ENCODE data around the gene KIAA0753.
A peak's percentile ranks its signal among the peaks of the same experiment; 100 is the strongest.
"Not testable (repeated sequence)": the region's sequence is repeated elsewhere in the genome, so short reads cannot be mapped to it uniquely, and the experiment has no call there.

The KIAA0753 gene

DNA sequence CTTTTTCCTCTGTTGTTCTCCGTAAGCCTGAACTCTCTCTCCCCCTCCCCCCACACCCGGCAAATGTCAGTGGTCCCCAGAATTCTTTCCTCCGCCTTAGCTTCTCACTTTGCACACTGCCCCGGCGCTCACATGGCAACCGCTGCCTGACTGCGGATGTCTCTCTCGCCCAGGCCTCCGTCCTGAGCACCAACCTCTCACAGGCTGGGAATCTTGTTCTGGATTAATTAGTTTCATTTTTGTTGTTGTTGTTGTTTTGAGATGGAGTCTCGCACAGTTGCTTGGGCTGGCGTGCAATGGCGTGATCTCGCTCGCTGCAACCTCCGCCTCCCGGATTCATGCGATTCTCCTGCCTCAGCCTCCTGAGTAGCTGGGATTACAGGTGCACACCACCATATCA, 27.7 kb upstream of the KIAA0753 start:
- DNase-seq: no peak

DNA sequence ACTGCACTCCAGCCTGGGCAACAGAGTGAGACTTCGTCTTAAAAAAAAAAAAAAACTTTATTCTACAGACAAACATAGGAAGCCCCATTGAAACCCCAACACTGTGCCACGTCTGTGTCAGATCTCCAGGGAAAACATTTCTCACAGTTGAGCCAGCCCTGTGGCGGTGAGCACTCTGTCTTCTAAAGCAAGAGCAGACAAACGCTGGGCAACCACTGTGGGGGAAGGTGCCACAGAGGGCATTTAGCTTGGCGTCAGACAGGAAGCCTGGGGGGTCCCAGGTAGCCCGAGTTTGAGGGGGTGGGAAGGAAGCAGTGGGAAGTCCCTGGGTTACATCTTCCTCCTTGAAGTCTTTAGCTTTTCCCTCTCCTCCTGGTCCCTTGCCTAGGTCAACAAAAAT, 27.0 kb upstream of the KIAA0753 start:
- DNase-seq: no peak

- DNase-seq: no peak
These were observed 26.0 kb upstream of the KIAA0753 start for GRCh38 chr17:6666557-6666956.

- peak; percentile 23 for DNase-seq
These were observed 25.6 kb upstream of the KIAA0753 start for GRCh38 chr17:6666077-6666521.

DNA sequence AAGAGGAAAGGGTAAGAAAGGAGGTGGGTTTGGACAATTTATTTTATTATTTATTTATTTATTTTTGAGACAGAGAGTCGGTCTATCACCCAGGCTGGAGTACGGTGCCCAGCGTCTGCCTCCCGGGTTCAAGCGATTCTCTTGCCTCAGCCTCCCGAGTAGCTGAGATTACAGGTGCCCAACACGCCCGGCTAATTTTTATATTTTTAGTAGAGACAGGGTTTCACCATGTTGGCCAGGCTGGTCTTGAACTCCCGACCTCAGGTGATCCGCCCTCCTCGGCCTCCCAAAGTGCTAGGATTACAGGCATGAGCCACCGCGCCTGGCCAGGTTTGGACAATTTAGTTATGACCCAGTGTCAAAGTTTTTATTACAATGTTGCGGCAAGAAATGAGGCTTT, 22.7 kb upstream of the KIAA0753 start:
- DNase-seq: not testable (repeated sequence)

DNA sequence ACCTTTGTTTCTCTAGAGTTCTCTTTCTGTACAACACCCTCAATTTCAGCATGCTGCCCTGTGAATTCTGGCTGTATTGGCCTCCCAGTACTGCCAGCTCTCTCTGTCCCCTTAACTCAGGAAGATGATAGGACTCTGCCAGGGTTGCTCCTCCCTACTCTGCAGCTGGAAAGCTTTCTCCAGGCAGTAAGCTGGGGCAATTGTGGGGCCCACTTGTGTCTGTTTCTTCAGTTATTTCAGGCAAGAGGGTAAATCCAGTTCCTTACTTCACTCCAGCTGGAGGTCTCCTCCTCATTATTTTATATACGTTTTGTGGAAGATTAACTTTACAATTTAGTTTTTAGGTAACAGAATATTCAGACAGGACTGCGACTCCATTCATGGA, 20.9 kb upstream of the KIAA0753 start:
- DNase-seq: no peak

GRCh38 chr17:6660805-6661463, 20.4 kb upstream of the KIAA0753 start:
- no peak for DNase-seq

- no peak for DNase-seq
These were observed 19.6 kb upstream of the KIAA0753 start for GRCh38 chr17:6660101-6660500.

DNA sequence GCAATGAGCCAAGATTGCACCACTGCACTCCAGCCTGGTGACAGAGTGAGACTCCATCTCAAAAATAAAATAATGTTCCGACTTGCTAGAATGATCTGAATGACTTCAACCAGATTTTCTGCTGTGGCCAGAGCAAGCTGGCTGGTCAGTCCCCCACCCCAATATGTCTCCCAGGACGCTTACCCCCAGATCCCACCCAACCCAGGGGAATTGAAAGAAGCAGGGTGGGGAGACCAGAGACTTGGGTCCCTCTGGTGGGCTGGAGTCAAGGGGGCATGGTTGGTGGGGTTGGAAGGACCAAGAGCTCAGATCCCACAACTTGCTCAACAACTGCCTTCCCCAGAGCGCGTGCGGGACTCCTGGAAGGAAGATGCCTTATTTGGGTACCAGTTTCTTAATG, 17.9 kb upstream of the KIAA0753 start:
- not testable (repeated sequence) for DNase-seq

DNA sequence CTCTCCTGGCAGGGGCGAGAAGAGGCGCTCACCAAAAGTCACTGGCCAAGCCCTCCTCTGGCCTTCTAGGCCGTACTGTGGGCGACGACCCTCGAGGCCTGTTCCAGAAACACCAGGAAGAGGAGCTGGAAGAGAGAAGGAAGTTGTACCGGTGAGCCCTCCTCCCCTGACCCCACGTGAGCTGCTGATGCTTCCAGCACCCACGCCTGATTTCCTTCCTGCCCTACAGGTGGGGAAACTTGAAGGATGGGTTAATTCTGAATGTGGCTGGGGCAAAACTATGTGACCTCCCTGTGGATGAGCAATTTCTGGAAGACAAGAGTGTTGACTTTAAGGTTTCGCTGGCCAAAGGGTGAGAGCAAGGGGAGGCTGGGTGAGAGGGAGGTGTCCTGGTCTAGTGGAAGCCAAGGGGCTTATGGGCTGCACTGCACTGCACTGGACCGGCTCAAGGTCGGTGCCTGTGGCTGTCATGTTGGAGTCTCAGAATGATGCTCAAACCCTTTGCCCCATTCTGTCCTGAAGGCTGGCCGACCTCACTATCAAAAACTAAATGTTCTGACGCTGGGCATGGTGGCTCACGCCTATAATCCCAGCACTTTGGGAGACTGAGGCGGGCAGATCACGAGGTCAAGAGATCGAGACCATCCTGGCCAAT, 17.2 kb upstream of the KIAA0753 start:
- no peak for DNase-seq

GRCh38 chr17:6656797-6657632, 16.5 kb upstream of the KIAA0753 start:
- peak; percentile 46 for DNase-seq

DNA sequence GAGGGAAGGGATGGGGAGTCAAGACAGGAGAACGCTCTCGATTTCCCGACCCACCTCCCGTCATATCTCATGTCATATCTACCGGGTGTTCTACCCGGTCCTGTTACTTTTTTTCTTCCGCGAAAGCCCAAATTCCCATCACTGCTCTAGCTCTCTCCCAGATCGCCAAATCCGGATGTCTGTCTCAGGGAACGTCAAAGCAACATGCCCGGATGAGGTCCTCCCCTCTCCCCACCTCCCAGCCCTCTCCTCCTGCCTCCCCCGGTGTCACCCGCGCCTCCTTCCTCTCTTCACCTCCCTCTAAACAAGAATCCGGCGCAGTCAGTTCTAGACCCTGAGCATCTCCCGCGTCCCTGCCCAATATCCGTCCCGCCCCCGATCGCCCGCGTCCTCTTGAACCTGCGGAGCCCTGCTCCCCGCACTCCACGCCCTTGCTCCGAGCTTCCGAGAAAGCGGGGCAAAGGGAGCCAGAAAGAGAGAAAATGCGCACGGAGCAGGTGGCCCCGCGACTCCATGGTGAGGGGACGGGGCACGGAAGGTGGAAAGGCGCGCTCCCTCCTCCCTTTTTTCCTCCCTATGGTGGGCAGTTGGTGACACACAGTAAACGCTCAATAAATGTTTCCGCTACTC, 15.3 kb upstream of the KIAA0753 start:
- DNase-seq: not testable (repeated sequence)

GRCh38 chr17:6654841-6655731, 14.6 kb upstream of the KIAA0753 start:
- no peak for DNase-seq

- DNase-seq: no peak
These were observed 11.5 kb upstream of the KIAA0753 start for GRCh38 chr17:6651919-6652452.

- DNase-seq: peak; percentile 89
These were observed 10.9 kb upstream of the KIAA0753 start, which contains the start of the genes C17orf100 and MED31 for GRCh38 chr17:6651354-6651918. TSS of gene C17orf100 (plus strand) at chr17:6651762. CDS start at chr17:6651914, 152 bp downstream. TSS of gene MED31 (minus strand) at chr17:6651605. CDS start at chr17:6651528, 77 bp downstream.

- no peak for DNase-seq
These were observed 7.7 kb upstream of the KIAA0753 start for GRCh38 chr17:6648181-6648580.

DNA sequence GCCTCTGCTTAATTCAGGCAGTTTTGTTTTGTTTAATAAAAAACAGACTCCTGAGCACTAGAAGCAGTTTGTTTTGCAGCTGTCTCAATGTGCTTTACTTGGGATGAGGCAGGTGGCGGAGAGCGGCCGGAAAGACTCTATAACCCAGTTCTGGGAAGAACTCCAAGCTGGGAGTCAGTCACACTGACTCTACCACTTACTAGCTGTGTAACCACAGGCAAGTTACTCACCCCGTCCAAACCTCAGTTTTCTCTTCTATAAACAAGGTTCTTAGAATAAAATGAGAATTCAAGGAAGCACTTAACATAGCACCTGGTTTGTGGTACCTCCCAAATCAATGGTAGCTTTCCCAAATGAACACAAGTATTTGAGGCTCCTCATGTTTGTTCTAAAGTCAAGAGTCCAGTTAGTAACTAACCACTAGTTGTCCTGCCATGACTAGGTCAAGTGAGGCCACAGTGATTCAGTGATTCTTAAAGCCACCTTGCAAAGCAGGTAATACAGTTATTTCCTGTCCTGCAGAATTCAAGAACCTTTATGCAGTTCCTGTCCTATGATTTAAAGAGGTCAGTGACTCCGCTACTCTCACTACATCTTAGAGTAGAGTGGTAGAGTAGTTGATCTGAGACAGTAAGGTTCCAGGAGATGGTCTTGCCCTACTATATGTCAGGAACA, 3.1 kb upstream of the KIAA0753 start:
- no peak for DNase-seq

DNA sequence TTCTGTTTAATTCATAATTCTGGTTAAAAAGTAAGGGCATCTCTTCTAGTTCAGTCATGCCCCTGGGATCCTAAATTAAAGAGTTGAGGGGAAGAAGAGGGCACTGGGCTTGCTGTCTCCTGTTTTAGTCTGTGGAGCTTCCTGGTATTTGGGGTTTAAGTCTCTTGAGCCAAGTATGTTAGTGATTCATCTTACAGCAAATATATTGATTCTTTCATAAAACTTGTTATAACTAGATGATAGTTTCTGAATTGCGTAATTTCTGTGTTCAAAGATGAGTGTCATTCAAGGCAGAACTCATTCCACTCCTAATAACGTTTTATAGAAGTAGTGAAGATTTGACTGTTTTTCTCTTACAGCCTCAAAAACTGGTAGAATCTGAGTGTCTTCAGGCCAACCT, 2.1 kb upstream of the KIAA0753 start:
- DNase-seq: no peak

DNA sequence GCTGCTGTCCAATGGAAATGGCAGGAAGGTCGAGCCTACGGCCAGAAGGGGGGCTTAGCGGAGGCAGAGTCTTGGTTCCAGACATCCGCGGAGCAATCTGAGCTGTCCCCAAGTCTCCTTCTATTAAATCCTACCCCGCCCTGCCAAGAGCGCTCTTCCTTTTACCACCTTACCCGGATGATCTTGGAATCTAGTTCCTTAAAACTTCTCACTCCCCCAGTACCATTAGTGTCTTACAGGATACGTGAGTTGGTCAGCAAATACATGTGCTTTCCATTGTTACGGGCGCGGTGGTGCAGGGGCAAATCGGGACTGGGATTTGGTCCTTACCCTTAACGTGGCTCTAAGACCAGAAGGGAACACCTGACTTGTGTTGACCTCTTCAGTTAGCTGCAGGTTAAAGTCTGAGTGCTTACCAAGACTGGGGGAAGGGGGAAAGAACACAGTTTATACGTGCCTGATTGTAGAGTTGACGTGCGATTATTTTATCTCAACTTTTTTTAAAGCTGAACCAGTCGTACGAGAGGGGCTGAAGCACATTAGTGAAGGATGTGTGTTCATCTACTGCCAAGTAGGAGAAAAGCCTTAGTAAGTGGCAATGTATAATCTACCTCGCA, 844 bp upstream of the KIAA0753 start:
- DNase-seq: no peak

All from activated CD4-positive, alpha-beta T cell treated with anti-CD3 and anti-CD28 coated beads for 1 hour (primary cell).